Natural killer cell (primary cell): ENCODE measurements around the gene URB1. TPM values are rescaled to one million over a fixed set of nuclear protein-coding genes. Genes with fewer than 3 reads are reported as not detected.

Experiments used
- ATAC-seq, 3 donors: fragments of 150-1000 bp in 2 of 3; fragments of 200-7000 bp in 1 of 3; cut with Tn5 transposase; 1 replicate in 1 of 3; 2 replicates in 2 of 3; pipeline ENCODE4 v1.10.0; 2021; ENCODE audit warnings: mild to moderate bottlenecking in 2 of 3, moderate library complexity in 2 of 3
- DNase-seq, 2 donors: peaks; one replicate each; pipeline versions ENCODE4 v3.0.0 to v3.0.0-alpha.2; 2013 to 2021; ENCODE audit warnings: mixed read lengths in 1 of 2
- H3K27ac ChIP-seq: one replicate; pipeline ENCODE4 v1.5.1; 2013; ENCODE audit warnings: mild to moderate bottlenecking, low read length
- H3K27me3 ChIP-seq: one replicate; pipeline ENCODE4 v1.6.1; 2013; ENCODE audit warnings: low read length; ENCODE audit not compliant: control insufficient read depth, insufficient read depth
- H3K36me3 ChIP-seq: one replicate; pipeline ENCODE4 v1.6.1; 2013; ENCODE audit warnings: low read length; ENCODE audit not compliant: control insufficient read depth, insufficient read depth
- H3K4me1 ChIP-seq: one replicate; pipeline ENCODE4 v1.6.1; 2013; ENCODE audit warnings: low read length; ENCODE audit not compliant: control insufficient read depth, insufficient read depth
- H3K4me3 ChIP-seq: one replicate; pipeline ENCODE4 v1.5.1; 2013; ENCODE audit warnings: low read length
- H3K9me3 ChIP-seq: one replicate; pipeline ENCODE4 v1.6.1; 2013; ENCODE audit warnings: low read length; ENCODE audit not compliant: control insufficient read depth, insufficient read depth
- H3K27ac Mint-ChIP-seq, 2 donors: one replicate each; pipeline ENCODE4 v1.8.0; 2022; ENCODE audit warnings: mild to moderate bottlenecking in 2 of 2, mixed read lengths in 2 of 2, moderate library complexity in 1 of 2
- H3K27me3 Mint-ChIP-seq, 2 donors: one replicate each; pipeline ENCODE4 v1.8.0; 2022; ENCODE audit warnings: low read depth in 2 of 2, mixed read lengths in 2 of 2
- H3K36me3 Mint-ChIP-seq: one replicate; pipeline ENCODE4 v1.8.0; 2022; ENCODE audit warnings: mixed read lengths
- H3K4me1 Mint-ChIP-seq, 2 donors: one replicate each; pipeline ENCODE4 v1.8.0; 2022; ENCODE audit warnings: mixed read lengths in 2 of 2
- H3K4me3 Mint-ChIP-seq: one replicate; pipeline ENCODE4 v1.8.0; 2022; ENCODE audit warnings: mild to moderate bottlenecking, moderate library complexity, mixed read lengths
- H3K9me3 Mint-ChIP-seq, 2 donors: one replicate each; pipeline ENCODE4 v1.8.0; 2022; ENCODE audit warnings: mixed read lengths in 2 of 2
- CTCF ChIP-seq: fragments of 200-600 bp; IDR thresholded peaks from one replicate; pipeline ENCODE4 v1.8.0; 2022; ENCODE audit warnings: antibody characterized with exemption
- WGBS: methylation state at CpG from one replicate; pipeline ENCODE4 v1.1.7; 2013; ENCODE audit warnings: missing lambda C conversion rate; ENCODE audit not compliant: insufficient coverage; 5-methylcytosine and 5-hydroxymethylcytosine counted together
- intact Hi-C: fragments of 100-400 bp; cut with micrococcal nuclease; formaldehyde crosslinking; loops from one replicate; pipeline ENCODE4 v1.14.2; 2022
- total RNA-seq, 4 donors: library from RNA; stranded (reverse); fragments of 120-200 nt in 1 of 4; gene quantifications; one replicate each; pipeline versions ENCODE4 v1.2.3 to v1.2.4, GENCODE V29; 2013 to 2022

URB1 gene
- total RNA-seq, 3 donors from 2014 or later (not counting 1 experiment from before 2014, with no cell fraction given) = 6.1 to 7.8 (median 7.5) TPM

DNA sequence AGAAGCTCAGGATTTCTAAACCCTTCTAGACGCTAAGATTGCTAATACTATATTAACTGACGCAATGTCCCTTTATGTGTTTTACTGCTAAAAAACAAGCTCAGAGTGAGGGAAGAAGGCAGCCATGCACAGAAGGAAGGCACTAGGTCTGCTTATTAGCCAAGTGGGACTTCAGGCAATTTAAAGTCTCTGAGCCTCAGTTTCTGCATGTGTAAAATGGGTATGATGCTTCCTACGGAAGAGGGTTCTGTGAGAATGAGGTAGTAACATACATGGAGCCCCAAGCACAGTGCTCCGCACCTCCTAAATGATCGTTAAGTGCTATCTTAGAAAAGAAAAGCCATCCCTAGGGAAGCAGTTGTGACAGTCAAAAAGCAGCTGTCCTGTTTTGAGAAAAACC is 130.9 kb downstream of the URB1 start:
- no peaks in the 10 kb centered on the region for H3K4me1 Mint-ChIP-seq
- H3K27me3 Mint-ChIP-seq = peaks cover 0 to 6% of the 10 kb centered on the region in 2 donors
- no peak overlapping the region for H3K27ac ChIP-seq
- no peak overlapping the region for H3K4me3 ChIP-seq
- ATAC-seq (no peak), DNase-seq (no peak)
- H3K36me3 ChIP-seq = peaks cover 3% of the 10 kb centered on the region
- H3K4me1 ChIP-seq = no peaks in the 10 kb centered on the region
- whole genome bisulfite sequencing = 99% methylated on average over 5 of the region's 5 CpGs
- H3K27me3 ChIP-seq = no peaks in the 10 kb centered on the region
- TF ChIP-seq CTCF = no peak
- H3K9me3 Mint-ChIP-seq = no peaks in the 10 kb centered on the region
- H3K4me3 Mint-ChIP-seq = no peak overlapping the region
- no peaks in the 10 kb centered on the region for H3K9me3 ChIP-seq
- intact Hi-C loops = no loop called here
- no peaks in the 10 kb centered on the region for H3K36me3 Mint-ChIP-seq
- no peak overlapping the region for H3K27ac Mint-ChIP-seq

Other genes starting within 250 kb of the URB1 start
- 1 to 10 TPM; 4.2 to 7.9 (median 5.2) TPM for gene MIS18A, start 114.0 kb downstream of the URB1 start, total RNA-seq
- not detected for gene MRAP, start 94.2 kb downstream of the URB1 start, total RNA-seq
- 10 to 100 TPM; 14.7 to 27.8 (median 15.8) TPM for gene EVA1C, start 19.7 kb upstream of the URB1 start, total RNA-seq
- gene TCP10L, start 192.5 kb upstream of the URB1 start, total RNA-seq = 1 to 10 TPM in 1 of 3 donors, under 1 TPM in 2; 0.47 to 1.3 (median 0.93) TPM
- 10 to 100 TPM; 16.1 to 23.7 (median 16.8) TPM for gene CFAP298, start 219.4 kb upstream of the URB1 start, total RNA-seq